ENCODE data around the gene TSC22D3.

Gene TSC22D3

GRCh38 chrX:107730991-107731766 is 44.4 kb downstream of the TSC22D3 start:
- DNase-seq (ENCODE audit: low read depth in 2 of 2): no peak

GRCh38 chrX:107730298-107730655 is 45.3 kb downstream of the TSC22D3 start:
- DNase-seq (ENCODE audit: low read depth in 2 of 2): no peak

GRCh38 chrX:107729558-107730297 is 45.9 kb downstream of the TSC22D3 start:
- DNase-seq (ENCODE audit: low read depth in 2 of 2): no peak

GRCh38 chrX:107728371-107729099 is 47.1 kb downstream of the TSC22D3 start:
- no peak for DNase-seq (ENCODE audit: low read depth in 2 of 2)

- no peak for DNase-seq (ENCODE audit: low read depth in 2 of 2)
Observed at GRCh38 chrX:107726816-107727534, 48.6 kb downstream of the TSC22D3 start.

- DNase-seq (ENCODE audit: low read depth in 2 of 2): no peak
Observed at GRCh38 chrX:107725761-107726555, 49.6 kb downstream of the TSC22D3 start.

- DNase-seq (ENCODE audit: low read depth in 2 of 2): no peak
Observed at GRCh38 chrX:107724653-107725052, 50.9 kb downstream of the TSC22D3 start.

GRCh38 chrX:107723511-107723910 is 52.1 kb downstream of the TSC22D3 start:
- DNase-seq (ENCODE audit: low read depth in 2 of 2): no peak

- DNase-seq (ENCODE audit: low read depth in 2 of 2): no peak
Observed at GRCh38 chrX:107721966-107722707, 53.5 kb downstream of the TSC22D3 start.

GRCh38 chrX:107721318-107721717 is 54.3 kb downstream of the TSC22D3 start:
- no peak for DNase-seq (ENCODE audit: low read depth in 2 of 2)

GRCh38 chrX:107718156-107718621 is 57.4 kb downstream of the TSC22D3 start:
- DNase-seq (ENCODE audit: low read depth in 2 of 2): peak; percentile 34 to 53

- peak; percentile 65 to 70 for DNase-seq (ENCODE audit: low read depth in 2 of 2)
Observed at GRCh38 chrX:107716816-107717700, 58.5 kb downstream of the TSC22D3 start.

- no peak for DNase-seq (ENCODE audit: low read depth in 2 of 2)
Observed at GRCh38 chrX:107716118-107716684, 59.4 kb downstream of the TSC22D3 start.

GRCh38 chrX:107715331-107716117 is 60.1 kb downstream of the TSC22D3 start:
- no peak for DNase-seq (ENCODE audit: low read depth in 2 of 2)

- DNase-seq (ENCODE audit: low read depth in 2 of 2): no peak
Observed at GRCh38 chrX:107714206-107714891, 61.2 kb downstream of the TSC22D3 start.

- DNase-seq (ENCODE audit: low read depth in 2 of 2): no peak
Observed at GRCh38 chrX:107713543-107714205, 61.9 kb downstream of the TSC22D3 start.

- no peak for DNase-seq (ENCODE audit: low read depth in 2 of 2)
Observed at GRCh38 chrX:107713203-107713542, 62.4 kb downstream of the TSC22D3 start.

All from activated CD8-positive, alpha-beta memory T cell treated with anti-CD3 and anti-CD28 coated beads for 4 hours (primary cell).